HCT116 (cell line): ENCODE data around the gene LEUTX. TPM values are rescaled to one million over a fixed set of nuclear protein-coding genes. Genes with fewer than 3 reads are reported as not detected.

Experiments
- ATAC-seq: fragments of 200-7000 bp; cut with Tn5 transposase; 2 replicates; pipeline ENCODE4 v1.9.1; 2020; ENCODE audit warnings: mild to moderate bottlenecking, moderate library complexity
- BruUV-seq: library from RNA; stranded (reverse); fragments of 400-500 nt; replicated peaks from 2 replicates; lab custom pipeline; 2021; lab: Mats Ljungman, UMichigan
- CTCF ChIA-PET: fragments of 300-600 bp; sonication (Branson Sonifier 250); formaldehyde crosslinking; loops from one replicate; lab custom pipeline; 2021; ENCODE audit warnings: antibody characterized with exemption; lab: Charles Lee
- POLR2A ChIA-PET: fragments of 300-600, 350-600 bp; sonication (Branson Sonifier 250); formaldehyde crosslinking; loops from one replicate; lab custom pipeline; 2021; ENCODE audit warnings: antibody characterized with exemption; lab: Charles Lee
- RAD21 ChIA-PET, 2 experiments: fragments of 300-600 bp; sonication (Branson Sonifier 250); formaldehyde crosslinking; loops; one replicate each; lab custom pipeline; 2023; ENCODE audit warnings: low total read pairs in 2 of 2; ENCODE audit not compliant: uncharacterized antibody in 2 of 2, unreplicated experiment in 2 of 2, low non-redundant PET in 1 of 2; lab: Charles Lee
- DNase-seq: peaks from one replicate; pipeline ENCODE4 v3.0.0-alpha.2; 2010; ENCODE audit warnings: low read depth, low spot score
- H2AFZ ChIP-seq: fragments of 200-600 bp; shearing (Covaris generic), sonication (generic); 2 replicates; pipeline ENCODE4 v1.6.1; 2017; ENCODE audit warnings: low read depth, mixed run types, mixed read lengths, antibody characterized with exemption, low read length; ENCODE audit not compliant: poor library complexity, severe bottlenecking
- H3K27ac ChIP-seq: 2 replicates; pipeline ENCODE4 v1.5.1; 2012; ENCODE audit warnings: low read depth, low read length
- H3K27me3 ChIP-seq: fragments of 200-600 bp; sonication (generic); 2 replicates; pipeline ENCODE4 v1.6.1; 2016; ENCODE audit warnings: mixed run types, low read length, mixed read lengths; ENCODE audit not compliant: insufficient read depth
- H3K36me3 ChIP-seq, 2 experiments: fragments of 200-500 bp in 1 of 2; fragments of 200-600 bp in 1 of 2; sonication (Bioruptor generic) in 1 of 2; sonication (generic) in 1 of 2; 2 replicates each; pipeline versions ENCODE4 v1.5.1 to v1.6.1; 2014 to 2016; ENCODE audit warnings: low read length in 2 of 2, inconsistent platforms in 1 of 2, mixed read lengths in 1 of 2, mixed run types in 1 of 2; ENCODE audit not compliant: insufficient read depth in 2 of 2, control insufficient read depth in 1 of 2
- H3K4me1 ChIP-seq, 2 experiments: fragments of 200-600 bp in 1 of 2; sonication (generic) in 1 of 2; 2 replicates each; pipeline versions ENCODE4 v1.5.1 to v1.6.1; 2012 to 2017; ENCODE audit warnings: low read length in 2 of 2, inconsistent platforms in 1 of 2, mild to moderate bottlenecking in 1 of 2, mixed read lengths in 1 of 2, mixed run types in 1 of 2, moderate library complexity in 1 of 2; ENCODE audit not compliant: insufficient read depth in 2 of 2, control insufficient read depth in 1 of 2
- H3K4me2 ChIP-seq: fragments of 200-600 bp; sonication (generic); 2 replicates; pipeline ENCODE4 v1.6.1; 2017; ENCODE audit warnings: mixed run types, low read length, mixed read lengths
- H3K4me3 ChIP-seq, 2 experiments: fragments of 200-600 bp in 1 of 2; sonication (generic) in 1 of 2; replicated peaks in 1 of 2; 2 replicates each; pipeline ENCODE4 v1.5.1; 2011 to 2016; ENCODE audit warnings: low read length in 2 of 2, control low read depth in 1 of 2, low read depth in 1 of 2, mild to moderate bottlenecking in 1 of 2, mixed read lengths in 1 of 2, mixed run types in 1 of 2
- H3K79me2 ChIP-seq: fragments of 200-600 bp; sonication (generic); 2 replicates; pipeline ENCODE4 v1.6.1; 2017; ENCODE audit warnings: mild to moderate bottlenecking, mixed run types, low read length, moderate library complexity, mixed read lengths; ENCODE audit not compliant: insufficient read depth
- H3K9ac ChIP-seq: fragments of 200-600 bp; sonication (generic); 2 replicates; pipeline ENCODE4 v1.6.1; 2016; ENCODE audit warnings: low read length, mixed read lengths
- H3K9me2 ChIP-seq: fragments of 200-600 bp; sonication (generic), shearing (Covaris generic); 2 replicates; pipeline ENCODE4 v1.6.1; 2017; ENCODE audit warnings: mixed run types, mild to moderate bottlenecking, moderate library complexity; ENCODE audit not compliant: insufficient read depth
- H3K9me3 ChIP-seq, 2 experiments: fragments of 200-500 bp in 1 of 2; fragments of 200-600 bp in 1 of 2; sonication (Bioruptor generic) in 1 of 2; sonication (generic) in 1 of 2; 2 replicates each; pipeline ENCODE4 v1.6.1; 2014 to 2017; ENCODE audit warnings: low read length in 2 of 2, mixed read lengths in 2 of 2, inconsistent platforms in 1 of 2, low read depth in 1 of 2, mild to moderate bottlenecking in 1 of 2, mixed run types in 1 of 2, moderate library complexity in 1 of 2; ENCODE audit not compliant: control insufficient read depth in 1 of 2, insufficient read depth in 1 of 2
- H4K20me1 ChIP-seq: fragments of 200-600 bp; sonication (generic), shearing (Covaris generic); 2 replicates; pipeline ENCODE4 v1.6.1; 2017; ENCODE audit warnings: mixed run types, mild to moderate bottlenecking, moderate library complexity; ENCODE audit not compliant: insufficient read depth
- ATF3 ChIP-seq: IDR thresholded peaks from 2 replicates; pipeline ENCODE4 v1.6.1; 2012
- CBX3 ChIP-seq: IDR thresholded peaks from 2 replicates; pipeline ENCODE4 v1.6.1; 2012; ENCODE audit warnings: low read depth
- CEBPB ChIP-seq: IDR thresholded peaks from 2 replicates; pipeline ENCODE4 v1.6.1; 2012; ENCODE audit warnings: low read depth
- EGR1 ChIP-seq: IDR thresholded peaks from 2 replicates; pipeline ENCODE4 v1.6.1; 2012; ENCODE audit warnings: low read depth
- ELF1 ChIP-seq: IDR thresholded peaks from 2 replicates; pipeline ENCODE4 v1.6.1; 2012; ENCODE audit warnings: low read depth, borderline replicate concordance
- EZH2phosphoT487 ChIP-seq: fragments of 200-600 bp; IDR thresholded peaks from 2 replicates; pipeline ENCODE4 v1.6.1; 2018; ENCODE audit warnings: antibody characterized with exemption, borderline replicate concordance
- JUND ChIP-seq: IDR thresholded peaks from 2 replicates; pipeline ENCODE4 v1.6.1; 2012
- MAX ChIP-seq: IDR thresholded peaks from 2 replicates; pipeline ENCODE4 v1.6.1; 2012
- POLR2A ChIP-seq: IDR thresholded peaks from 2 replicates; pipeline ENCODE4 v1.7.0; 2011; ENCODE audit warnings: borderline replicate concordance; ENCODE audit not compliant: insufficient read depth, insufficient read length; ENCODE audit errors: extremely low read depth
- POLR2AphosphoS5 ChIP-seq: IDR thresholded peaks from 2 replicates; pipeline ENCODE4 v1.6.1; 2011; ENCODE audit warnings: mild to moderate bottlenecking, low read depth, low read length, moderate library complexity
- RAD21 ChIP-seq: IDR thresholded peaks from 2 replicates; pipeline ENCODE4 v1.6.1; 2012; ENCODE audit warnings: low read depth, mild to moderate bottlenecking
- REST ChIP-seq: IDR thresholded peaks from 2 replicates; pipeline ENCODE4 v1.6.1; 2012; ENCODE audit warnings: low read depth
- SIN3A ChIP-seq: IDR thresholded peaks from 2 replicates; pipeline ENCODE4 v1.6.1; 2012; ENCODE audit warnings: low read depth
- SP1 ChIP-seq: IDR thresholded peaks from 2 replicates; pipeline ENCODE4 v1.6.1; 2012; ENCODE audit warnings: low read depth
- SRF ChIP-seq: IDR thresholded peaks from 2 replicates; pipeline ENCODE4 v1.6.1; 2012; ENCODE audit warnings: low read depth
- YY1 ChIP-seq: IDR thresholded peaks from 2 replicates; pipeline ENCODE4 v1.6.1; 2011; ENCODE audit warnings: low read length, low read depth, moderate library complexity, mild to moderate bottlenecking; ENCODE audit not compliant: insufficient replicate concordance; ENCODE audit errors: extremely low read depth
- ZBTB33 ChIP-seq: IDR thresholded peaks from 2 replicates; pipeline ENCODE4 v1.6.1; 2011; ENCODE audit warnings: mild to moderate bottlenecking, low read length, moderate library complexity; ENCODE audit not compliant: insufficient replicate concordance; ENCODE audit errors: extremely low read depth
- ZFX ChIP-seq: fragments of 450-650 bp; IDR thresholded peaks from 2 replicates; pipeline ENCODE4 v1.6.1; 2017
- ZNF274 ChIP-seq: fragments of 200-500 bp; sonication (Bioruptor generic); IDR thresholded peaks from 2 replicates; pipeline ENCODE4 v1.6.1; 2014; ENCODE audit warnings: mild to moderate bottlenecking, low read depth, low read length, inconsistent platforms
- intact Hi-C: fragments of 100-400 bp; cut with micrococcal nuclease; formaldehyde crosslinking; loops from 2 replicates; pipeline ENCODE4 v1.10.0; 2022
- total RNA-seq: library from RNA; stranded (reverse); gene quantifications from one replicate; pipeline ENCODE4 v1.2.1, GENCODE V29; 2021; ENCODE audit not compliant: unreplicated experiment

Gene LEUTX
- total RNA-seq, 1 experiment from 2014 or later = not detected

- BruUV-seq = no TSS peak
- H4K20me1 ChIP-seq = no peaks in the 10 kb centered on the region
- peaks cover 76% of the 10 kb centered on the region for H3K27me3 ChIP-seq
- ChIA-PET POLR2A (no interaction called here), RAD21 (no interaction called here), CTCF (no interaction called here)
- no peak within 1 kb of the TSS for H3K4me2 ChIP-seq
- no peak within 1 kb of the TSS for H3K4me3 ChIP-seq
- H3K9ac ChIP-seq = no peak within 1 kb of the TSS
- TF ChIP-seq ATF3 (no peak), SP1 (no peak), ZNF274 (no peak), JUND (no peak), REST (no peak), MAX (no peak), EZH2phosphoT487 (no peak), RAD21 (no peak), ELF1 (no peak), CEBPB (no peak), ZFX (no peak), YY1 (no peak), POLR2AphosphoS5 (no peak), CBX3 (no peak), ZBTB33 (no peak), EGR1 (no peak), SIN3A (no peak), POLR2A (no peak), SRF (no peak)
- ATAC-seq (no peak), DNase-seq (no peak)
- no peak within 1 kb of the TSS for H2AFZ ChIP-seq
- intact Hi-C loops = no loop called here
- no peak within 1 kb of the TSS for H3K27ac ChIP-seq
- H3K36me3 ChIP-seq = no peaks in the 10 kb centered on the region
- no peaks in the 10 kb centered on the region for H3K79me2 ChIP-seq
- H3K4me1 ChIP-seq = no peaks in the 10 kb centered on the region
- H3K9me3 ChIP-seq = no peaks in the 10 kb centered on the region
- no peaks in the 10 kb centered on the region for H3K9me2 ChIP-seq
Measured at GRCh38 chr19:39737891-39738290, 40.8 kb upstream of the LEUTX start, which contains the start of gene CLC. CLC (minus strand) TSS chr19:39738029; CDS start chr19:39737952, 77 bp downstream.
